Astrocyte (in vitro differentiated cells and primary cell): ENCODE data around the gene YTHDC1. TPM values are rescaled to one million over a fixed set of nuclear protein-coding genes. Genes with fewer than 3 reads are reported as not detected.

Source experiments
- DNase-seq: peaks from one replicate; pipeline ENCODE4 v3.0.0-alpha.2; 2010; ENCODE audit warnings: low read depth
- FAIRE-seq: peaks from 2 replicates; lab custom pipeline; 2011; peaks lifted over from hg19 to GRCh38; lab: Jason Lieb, UNC
- H2AFZ ChIP-seq: 2 replicates; pipeline ENCODE4 v1.6.0; 2012; ENCODE audit warnings: low read depth, low read length, inconsistent platforms
- H3K27ac ChIP-seq: 2 replicates; pipeline ENCODE4 v1.5.1; 2011; ENCODE audit warnings: low read depth, low read length, inconsistent platforms
- H3K27me3 ChIP-seq: 2 replicates; pipeline ENCODE4 v1.6.0; 2011; ENCODE audit warnings: low read length, inconsistent platforms; ENCODE audit not compliant: insufficient read depth
- H3K36me3 ChIP-seq: 2 replicates; pipeline ENCODE4 v1.5.1; 2011; ENCODE audit warnings: low read length, inconsistent platforms; ENCODE audit not compliant: insufficient read depth
- H3K4me1 ChIP-seq: 2 replicates; pipeline ENCODE4 v1.5.1; 2011; ENCODE audit warnings: low read length, inconsistent platforms; ENCODE audit not compliant: insufficient read depth
- H3K4me2 ChIP-seq: 2 replicates; pipeline ENCODE4 v1.6.0; 2012; ENCODE audit warnings: low read length, inconsistent platforms
- H3K4me3 ChIP-seq: 2 replicates; pipeline ENCODE4 v1.5.1; 2011; ENCODE audit warnings: low read depth, mild to moderate bottlenecking, low read length, inconsistent platforms; ENCODE audit not compliant: insufficient read depth
- H3K79me2 ChIP-seq: 2 replicates; pipeline ENCODE4 v1.6.0; 2012; ENCODE audit warnings: mild to moderate bottlenecking, low read length, inconsistent platforms; ENCODE audit not compliant: insufficient read depth
- H3K9ac ChIP-seq: 2 replicates; pipeline ENCODE4 v1.6.0; 2012; ENCODE audit warnings: mild to moderate bottlenecking, low read length, inconsistent platforms
- H3K9me3 ChIP-seq: 2 replicates; pipeline ENCODE4 v1.5.1; 2012; ENCODE audit warnings: low read depth, mild to moderate bottlenecking, low read length, inconsistent platforms; ENCODE audit not compliant: insufficient read depth
- H4K20me1 ChIP-seq: 2 replicates; pipeline ENCODE4 v1.6.0; 2012; ENCODE audit warnings: low read length, inconsistent platforms; ENCODE audit not compliant: insufficient read depth
- H3K27ac Mint-ChIP-seq: one replicate; pipeline ENCODE4 v1.8.0; 2021; ENCODE audit warnings: mild to moderate bottlenecking, mixed read lengths; ENCODE audit not compliant: unreplicated experiment
- H3K27me3 Mint-ChIP-seq: one replicate; pipeline ENCODE4 v1.8.0; 2021; ENCODE audit warnings: low read depth, mixed read lengths; ENCODE audit not compliant: unreplicated experiment
- H3K36me3 Mint-ChIP-seq: one replicate; pipeline ENCODE4 v1.8.0; 2021; ENCODE audit warnings: low read depth, mixed read lengths; ENCODE audit not compliant: unreplicated experiment
- H3K4me1 Mint-ChIP-seq: one replicate; pipeline ENCODE4 v1.8.0; 2021; ENCODE audit warnings: low read depth, mixed read lengths; ENCODE audit not compliant: unreplicated experiment
- H3K4me3 Mint-ChIP-seq: one replicate; pipeline ENCODE4 v1.8.0; 2021; ENCODE audit warnings: mild to moderate bottlenecking, moderate library complexity, mixed read lengths; ENCODE audit not compliant: unreplicated experiment
- H3K9me3 Mint-ChIP-seq: one replicate; pipeline ENCODE4 v1.8.0; 2021; ENCODE audit warnings: mild to moderate bottlenecking, mixed read lengths; ENCODE audit not compliant: unreplicated experiment
- CTCF ChIP-seq: IDR thresholded peaks from 2 replicates; pipeline ENCODE4 v1.5.1; 2011; ENCODE audit warnings: low read depth, mild to moderate bottlenecking, inconsistent platforms, low read length, moderate library complexity; ENCODE audit not compliant: insufficient read depth
- EZH2 ChIP-seq: IDR thresholded peaks from 2 replicates; pipeline ENCODE4 v1.6.1; 2012; ENCODE audit warnings: mild to moderate bottlenecking, low read length, inconsistent platforms; ENCODE audit not compliant: insufficient read depth
- total RNA-seq: library from RNA; stranded (reverse); gene quantifications from 2 replicates; pipeline ENCODE4 v1.2.1, GENCODE V29; 2021

Gene YTHDC1
- total RNA-seq, 1 donor from 2014 or later = 95.9 TPM

GRCh38 chr4:68388347-68388865, 38.5 kb upstream of the YTHDC1 start:
- DNase-seq (no peak), FAIRE-seq (no peak)
- H3K79me2 ChIP-seq = no peaks in the 10 kb centered on the region
- TF ChIP-seq EZH2 = no peak
- no peak for TF ChIP-seq CTCF
- no peaks in the 10 kb centered on the region for H3K36me3 ChIP-seq
- no peak overlapping the region for H3K4me3 ChIP-seq
- no peaks in the 10 kb centered on the region for H3K4me1 ChIP-seq
- H3K4me3 Mint-ChIP-seq = no peak overlapping the region
- no peak overlapping the region for H2AFZ ChIP-seq
- no peak overlapping the region for H3K4me2 ChIP-seq
- H3K9me3 ChIP-seq = no peaks in the 10 kb centered on the region
- peaks cover 8% of the 10 kb centered on the region for H3K4me1 Mint-ChIP-seq
- H3K27ac ChIP-seq = no peak overlapping the region
- no peak overlapping the region for H3K27ac Mint-ChIP-seq
- H3K9ac ChIP-seq = no peak overlapping the region
- no peaks in the 10 kb centered on the region for H4K20me1 ChIP-seq
- no peaks in the 10 kb centered on the region for H3K9me3 Mint-ChIP-seq
- H3K27me3 ChIP-seq = no peaks in the 10 kb centered on the region
- no peaks in the 10 kb centered on the region for H3K36me3 Mint-ChIP-seq
- H3K27me3 Mint-ChIP-seq = no peaks in the 10 kb centered on the region

- H3K4me3 ChIP-seq = no peak overlapping the region
- H3K27ac Mint-ChIP-seq = no peak overlapping the region
- H3K27me3 Mint-ChIP-seq = no peaks in the 10 kb centered on the region
- peaks cover 3% of the 10 kb centered on the region for H3K4me1 Mint-ChIP-seq
- no peak overlapping the region for H3K4me3 Mint-ChIP-seq
- no peaks in the 10 kb centered on the region for H3K9me3 ChIP-seq
- H2AFZ ChIP-seq = no peak overlapping the region
- peaks cover 4% of the 10 kb centered on the region for H3K27me3 ChIP-seq
- TF ChIP-seq EZH2 (no peak), CTCF (no peak)
- no peak overlapping the region for H3K4me2 ChIP-seq
- H3K79me2 ChIP-seq = no peaks in the 10 kb centered on the region
- DNase-seq (no peak), FAIRE-seq (no peak)
- H3K4me1 ChIP-seq = no peaks in the 10 kb centered on the region
- no peak overlapping the region for H3K9ac ChIP-seq
- no peaks in the 10 kb centered on the region for H4K20me1 ChIP-seq
- H3K36me3 Mint-ChIP-seq = no peaks in the 10 kb centered on the region
- no peak overlapping the region for H3K27ac ChIP-seq
- no peaks in the 10 kb centered on the region for H3K36me3 ChIP-seq
- H3K9me3 Mint-ChIP-seq = no peaks in the 10 kb centered on the region
These were observed 35.4 kb upstream of the YTHDC1 start for GRCh38 chr4:68385267-68385666.

- H3K4me3 Mint-ChIP-seq = no peak overlapping the region
- H3K36me3 Mint-ChIP-seq = no peaks in the 10 kb centered on the region
- no peak overlapping the region for H3K27ac ChIP-seq
- H3K79me2 ChIP-seq = no peaks in the 10 kb centered on the region
- FAIRE-seq (no peak), DNase-seq (no peak)
- peaks cover 4% of the 10 kb centered on the region for H3K27me3 ChIP-seq
- H3K27ac Mint-ChIP-seq = no peak overlapping the region
- H2AFZ ChIP-seq = no peak overlapping the region
- H3K9me3 ChIP-seq = no peaks in the 10 kb centered on the region
- H3K4me1 ChIP-seq = no peaks in the 10 kb centered on the region
- no peak overlapping the region for H3K4me2 ChIP-seq
- H3K9me3 Mint-ChIP-seq = no peaks in the 10 kb centered on the region
- no peak overlapping the region for H3K9ac ChIP-seq
- no peaks in the 10 kb centered on the region for H3K4me1 Mint-ChIP-seq
- no peaks in the 10 kb centered on the region for H3K27me3 Mint-ChIP-seq
- H4K20me1 ChIP-seq = no peaks in the 10 kb centered on the region
- no peaks in the 10 kb centered on the region for H3K36me3 ChIP-seq
- no peak overlapping the region for H3K4me3 ChIP-seq
- TF ChIP-seq EZH2 (no peak), CTCF (no peak)
These were observed 33.2 kb upstream of the YTHDC1 start for GRCh38 chr4:68383115-68383514.
